Measurements from ENCODE around the gene LNX2.

DNA sequence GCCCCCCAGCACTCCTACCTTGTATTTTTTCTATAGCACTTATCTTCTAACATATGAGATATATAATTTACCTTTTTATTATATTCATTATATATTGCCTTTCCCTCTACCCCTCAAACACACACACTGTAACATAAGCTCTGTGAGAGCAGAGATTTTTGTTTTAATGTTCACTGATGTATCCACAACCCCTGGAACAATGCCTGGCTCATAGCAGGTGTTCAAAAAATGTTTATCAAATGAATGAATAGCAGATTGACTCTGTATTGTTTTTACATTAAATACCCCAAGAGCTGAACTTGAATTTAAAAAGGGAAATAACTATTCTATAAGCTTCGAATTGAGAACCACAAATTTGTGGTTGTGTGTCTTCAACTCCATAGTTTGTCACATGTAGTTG lies 12.3 kb upstream of the LNX2 start:
- TF ChIP-seq POLR2A (IDR thresholded peaks at IDR 0.05) = no peak
- TF ChIP-seq, protein P1, sequence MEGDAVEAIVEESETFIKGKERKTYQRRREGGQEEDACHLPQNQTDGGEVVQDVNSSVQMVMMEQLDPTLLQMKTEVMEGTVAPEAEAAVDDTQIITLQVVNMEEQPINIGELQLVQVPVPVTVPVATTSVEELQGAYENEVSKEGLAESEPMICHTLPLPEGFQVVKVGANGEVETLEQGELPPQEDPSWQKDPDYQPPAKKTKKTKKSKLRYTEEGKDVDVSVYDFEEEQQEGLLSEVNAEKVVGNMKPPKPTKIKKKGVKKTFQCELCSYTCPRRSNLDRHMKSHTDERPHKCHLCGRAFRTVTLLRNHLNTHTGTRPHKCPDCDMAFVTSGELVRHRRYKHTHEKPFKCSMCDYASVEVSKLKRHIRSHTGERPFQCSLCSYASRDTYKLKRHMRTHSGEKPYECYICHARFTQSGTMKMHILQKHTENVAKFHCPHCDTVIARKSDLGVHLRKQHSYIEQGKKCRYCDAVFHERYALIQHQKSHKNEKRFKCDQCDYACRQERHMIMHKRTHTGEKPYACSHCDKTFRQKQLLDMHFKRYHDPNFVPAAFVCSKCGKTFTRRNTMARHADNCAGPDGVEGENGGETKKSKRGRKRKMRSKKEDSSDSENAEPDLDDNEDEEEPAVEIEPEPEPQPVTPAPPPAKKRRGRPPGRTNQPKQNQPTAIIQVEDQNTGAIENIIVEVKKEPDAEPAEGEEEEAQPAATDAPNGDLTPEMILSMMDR (IDR thresholded peaks at IDR 0.05) = no peak

All from adrenal gland (tissue), 5 donors.